ENCODE results near the gene CASP9. TPM values are rescaled to one million over a fixed set of nuclear protein-coding genes. Genes with fewer than 3 reads are reported as not detected.

The CASP9 gene
- total RNA-seq, 5 donors from 2014 or later (not counting 1 experiment from before 2014, with no cell fraction given), result 12.0 to 18.3 (median 14.5) TPM

DNA sequence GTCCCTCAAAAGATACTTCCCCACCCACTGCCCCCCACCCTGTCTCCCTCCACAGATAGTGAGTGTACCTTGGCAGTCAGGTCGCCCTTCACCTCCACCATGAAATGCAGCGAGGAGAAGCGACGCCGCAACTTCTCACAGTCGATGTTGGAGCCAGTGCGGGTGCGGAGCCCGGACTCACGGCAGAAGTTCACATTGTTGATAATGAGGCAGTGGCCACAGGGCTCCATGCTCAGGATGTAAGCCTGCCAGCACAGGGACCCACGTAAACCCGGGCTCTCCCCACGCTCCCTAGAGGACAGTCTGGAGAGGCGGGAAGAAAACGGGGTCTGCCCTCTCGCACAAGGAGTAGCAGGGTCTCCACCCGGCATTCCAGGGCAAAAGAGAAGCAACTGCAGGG, 17.2 kb downstream of the CASP9 start:
- no peaks in the 10 kb centered on the region for H3K9me3 ChIP-seq
- WGBS (ENCODE audit: insufficient coverage), result 93% methylated on average over 8 of the region's 17 CpGs
- POLR2A ChIA-PET, result no interaction called here
- no peaks in the 10 kb centered on the region for H3K27me3 ChIP-seq (replicated peaks in 1 of 2; ENCODE audit: control insufficient read depth in 2 of 2, extremely low read depth in 1 of 2, insufficient read depth in 2 of 2, low read length in 1 of 2)
- no peak for ATAC-seq (replicated peaks in 1 of 4)
- Mint-ChIP-seq H3K4me1 (peaks cover 0 to 7% (median 5%) of the 10 kb centered on the region in 3 donors), H3K4me3 (no peak overlapping the region), H3K27me3 (no peaks in the 10 kb centered on the region), H3K9me3 (no peaks in the 10 kb centered on the region), H3K27ac (no peak overlapping the region), H3K36me3 (peaks cover 20% of the 10 kb centered on the region)
- no peak for DNase-seq
- peaks cover 5 to 27% of the 10 kb centered on the region in 2 donors for H3K36me3 ChIP-seq (ENCODE audit: control insufficient read depth in 2 of 2, extremely low read depth in 1 of 2, insufficient read depth in 1 of 2, low read length in 1 of 2)
- H3K4me1 ChIP-seq (ENCODE audit: control insufficient read depth in 1 of 2, extremely low read depth in 1 of 2, insufficient read depth in 2 of 2, low read length in 2 of 2), result no peaks in the 10 kb centered on the region
- no peak overlapping the region for H3K4me3 ChIP-seq (ENCODE audit: control insufficient read depth in 1 of 2, extremely low read depth in 1 of 2, low read length in 1 of 2)
- no peak overlapping the region for H3K27ac ChIP-seq (ENCODE audit: low read length)
- CTCF ChIA-PET, result no interaction called here

GRCh38 chr1:15504436-15504835, 19.6 kb downstream of the CASP9 start:
- Histone ChIP-seq H3K27me3 (replicated peaks in 1 of 2; ENCODE audit: control insufficient read depth in 2 of 2, extremely low read depth in 1 of 2, insufficient read depth in 2 of 2, low read length in 1 of 2) (no peaks in the 10 kb centered on the region), H3K36me3 (ENCODE audit: control insufficient read depth in 2 of 2, extremely low read depth in 1 of 2, insufficient read depth in 1 of 2, low read length in 1 of 2) (peaks cover 5 to 37% of the 10 kb centered on the region in 2 donors), H3K9me3 (no peaks in the 10 kb centered on the region), H3K4me1 (ENCODE audit: control insufficient read depth in 1 of 2, extremely low read depth in 1 of 2, insufficient read depth in 2 of 2, low read length in 2 of 2) (no peaks in the 10 kb centered on the region), H3K27ac (ENCODE audit: low read length) (no peak overlapping the region), H3K4me3 (ENCODE audit: control insufficient read depth in 1 of 2, extremely low read depth in 1 of 2, low read length in 1 of 2) (no peak overlapping the region)
- ChIA-PET POLR2A (no interaction called here), CTCF (no interaction called here)
- ATAC-seq (replicated peaks in 1 of 4) (no peak), DNase-seq (no peak)
- WGBS (ENCODE audit: insufficient coverage), result 93% methylated on average over 3 of the region's 4 CpGs
- H3K4me1 Mint-ChIP-seq, result no peaks in the 10 kb centered on the region
- peaks cover 23% of the 10 kb centered on the region for H3K36me3 Mint-ChIP-seq
- H3K4me3 Mint-ChIP-seq, result no peak overlapping the region
- H3K27me3 Mint-ChIP-seq, result no peaks in the 10 kb centered on the region
- no peaks in the 10 kb centered on the region for H3K9me3 Mint-ChIP-seq
- no peak overlapping the region for H3K27ac Mint-ChIP-seq

DNA sequence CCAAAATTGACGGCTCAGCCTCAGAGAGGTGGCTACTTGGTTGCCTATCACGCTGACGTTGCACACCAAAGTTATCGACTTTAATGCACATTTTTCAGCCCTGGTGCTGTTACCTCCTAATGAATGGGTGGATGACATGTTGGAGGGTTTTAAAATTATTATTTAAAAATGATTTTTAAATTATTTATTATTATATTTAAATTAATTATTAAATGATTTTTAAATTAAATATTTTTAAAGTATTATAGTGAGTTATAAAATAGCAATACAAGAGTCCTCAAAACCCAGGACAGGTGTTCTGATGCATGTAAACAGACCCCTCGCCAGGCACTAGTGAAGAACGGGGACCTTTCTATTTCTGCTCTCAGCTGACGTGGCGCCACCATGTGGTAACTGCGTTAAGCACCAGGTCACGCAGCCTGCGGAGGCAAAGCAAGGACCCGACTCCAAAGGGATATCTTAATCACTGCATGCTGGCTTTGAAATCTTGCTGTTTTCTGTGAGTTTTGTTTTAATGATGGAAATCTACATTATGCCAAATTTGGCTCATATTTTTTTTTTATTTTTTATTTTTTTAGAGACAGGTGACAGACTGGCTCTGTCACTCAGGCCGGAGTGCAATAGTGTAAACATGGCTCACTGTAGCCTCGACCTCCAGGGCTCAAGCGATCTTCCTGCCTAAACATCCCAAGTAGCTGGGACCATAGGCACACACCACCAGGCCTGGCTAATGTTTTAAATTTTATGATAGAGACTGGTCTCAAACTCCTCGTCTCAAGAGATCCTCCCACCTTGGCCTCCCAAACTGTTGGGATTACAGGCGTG, 22.6 kb downstream of the CASP9 start:
- Mint-ChIP-seq H3K4me3 (no peak overlapping the region), H3K36me3 (peaks cover 24% of the 10 kb centered on the region), H3K27ac (no peak overlapping the region), H3K9me3 (no peaks in the 10 kb centered on the region), H3K27me3 (no peaks in the 10 kb centered on the region), H3K4me1 (no peaks in the 10 kb centered on the region)
- H3K9me3 ChIP-seq, result no peaks in the 10 kb centered on the region
- peaks cover 5 to 29% of the 10 kb centered on the region in 2 donors for H3K36me3 ChIP-seq (ENCODE audit: control insufficient read depth in 2 of 2, extremely low read depth in 1 of 2, insufficient read depth in 1 of 2, low read length in 1 of 2)
- ATAC-seq (replicated peaks in 1 of 4) (peak; percentile 48 to 63 (median 51)), DNase-seq (peak in 31 of 35 experiments; percentile 6 to 59 (median 33))
- H3K4me3 ChIP-seq (ENCODE audit: control insufficient read depth in 1 of 2, extremely low read depth in 1 of 2, low read length in 1 of 2), result no peak overlapping the region
- no peaks in the 10 kb centered on the region for H3K27me3 ChIP-seq (replicated peaks in 1 of 2; ENCODE audit: control insufficient read depth in 2 of 2, extremely low read depth in 1 of 2, insufficient read depth in 2 of 2, low read length in 1 of 2)
- no peak overlapping the region for H3K27ac ChIP-seq (ENCODE audit: low read length)
- no peaks in the 10 kb centered on the region for H3K4me1 ChIP-seq (ENCODE audit: control insufficient read depth in 1 of 2, extremely low read depth in 1 of 2, insufficient read depth in 2 of 2, low read length in 2 of 2)
- ChIA-PET POLR2A (no interaction called here), CTCF (no interaction called here)
- 28% methylated on average over 6 of the region's 17 CpGs for WGBS (ENCODE audit: insufficient coverage)

DNA sequence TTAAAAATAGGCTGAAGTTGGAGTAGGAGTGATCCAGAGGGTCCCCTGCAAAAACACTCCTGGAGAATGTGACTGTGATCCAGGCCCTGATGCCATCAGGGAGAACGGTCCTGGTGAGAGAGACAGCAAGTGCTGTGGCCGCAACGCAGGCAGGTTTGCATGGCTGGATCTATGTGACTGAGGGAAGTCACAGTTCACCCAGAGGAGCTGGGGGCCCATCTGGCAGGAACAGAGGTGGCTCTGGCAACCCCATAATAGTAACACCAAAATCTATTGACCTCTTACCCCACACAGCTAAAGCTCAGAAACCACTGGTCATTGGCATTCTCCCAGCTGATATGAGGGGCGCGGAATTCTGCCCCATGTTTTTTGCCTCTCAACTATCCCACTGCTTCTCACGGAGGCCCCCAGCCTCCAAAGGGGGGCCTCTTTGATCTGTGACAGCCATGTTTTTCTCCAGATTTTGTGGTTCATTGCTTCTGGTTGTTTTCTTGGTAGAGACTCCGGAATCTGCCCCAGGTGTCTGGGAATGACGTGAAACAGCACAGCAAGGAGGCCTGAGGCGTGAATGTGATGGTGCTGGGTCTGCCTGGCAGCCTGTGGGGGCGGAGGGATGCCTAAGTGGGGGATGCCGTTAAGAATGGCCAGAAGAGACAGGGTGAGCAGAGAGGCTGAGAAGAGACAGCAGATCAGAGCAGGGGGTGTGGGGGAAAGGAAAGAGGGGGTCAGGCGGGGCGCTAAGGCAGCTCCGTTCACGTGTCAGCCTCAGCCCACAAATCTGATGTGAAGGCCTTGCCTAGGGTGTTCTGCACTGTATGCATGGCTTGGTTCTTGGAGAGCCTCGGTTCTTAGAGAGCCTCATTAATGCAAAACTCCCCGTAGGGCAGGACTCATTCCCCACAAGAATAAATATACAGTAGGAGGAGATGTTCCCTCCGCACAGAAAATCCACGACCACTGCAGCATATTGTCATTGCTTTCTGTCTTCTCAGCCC, 23.5 kb downstream of the CASP9 start:
- ChIA-PET CTCF (no interaction called here), POLR2A (no interaction called here)
- H3K27ac ChIP-seq (ENCODE audit: low read length), result no peak overlapping the region
- no peak overlapping the region for H3K4me3 ChIP-seq (ENCODE audit: control insufficient read depth in 1 of 2, extremely low read depth in 1 of 2, low read length in 1 of 2)
- no peaks in the 10 kb centered on the region for H3K9me3 ChIP-seq
- ATAC-seq (replicated peaks in 1 of 4), result no peak
- no peaks in the 10 kb centered on the region for H3K27me3 ChIP-seq (replicated peaks in 1 of 2; ENCODE audit: control insufficient read depth in 2 of 2, extremely low read depth in 1 of 2, insufficient read depth in 2 of 2, low read length in 1 of 2)
- Mint-ChIP-seq H3K4me1 (no peaks in the 10 kb centered on the region), H3K4me3 (no peak overlapping the region), H3K27me3 (no peaks in the 10 kb centered on the region), H3K36me3 (peaks cover 33% of the 10 kb centered on the region), H3K27ac (no peak overlapping the region), H3K9me3 (no peaks in the 10 kb centered on the region)
- WGBS (ENCODE audit: insufficient coverage), result 97% methylated on average over 10 of the region's 19 CpGs
- H3K4me1 ChIP-seq (ENCODE audit: control insufficient read depth in 1 of 2, extremely low read depth in 1 of 2, insufficient read depth in 2 of 2, low read length in 2 of 2), result no peaks in the 10 kb centered on the region
- H3K36me3 ChIP-seq (ENCODE audit: control insufficient read depth in 2 of 2, extremely low read depth in 1 of 2, insufficient read depth in 1 of 2, low read length in 1 of 2), result peaks cover 5 to 23% of the 10 kb centered on the region in 2 donors
- DNase-seq, result no peak

GRCh38 chr1:15493869-15494390, 30.1 kb downstream of the CASP9 start:
- H3K4me1 Mint-ChIP-seq, result peaks cover 0 to 3% (median 0%) of the 10 kb centered on the region in 3 donors
- no peaks in the 10 kb centered on the region for H3K4me1 ChIP-seq (ENCODE audit: control insufficient read depth in 1 of 2, extremely low read depth in 1 of 2, insufficient read depth in 2 of 2, low read length in 2 of 2)
- H3K9me3 Mint-ChIP-seq, result no peaks in the 10 kb centered on the region
- ATAC-seq (replicated peaks in 1 of 4) (no peak), DNase-seq (no peak)
- 95% methylated on average over 6 of the region's 9 CpGs for WGBS (ENCODE audit: insufficient coverage)
- peaks cover 9 to 18% of the 10 kb centered on the region in 2 donors for H3K36me3 ChIP-seq (ENCODE audit: control insufficient read depth in 2 of 2, extremely low read depth in 1 of 2, insufficient read depth in 1 of 2, low read length in 1 of 2)
- no peak overlapping the region for H3K27ac Mint-ChIP-seq
- no peak overlapping the region for H3K27ac ChIP-seq (ENCODE audit: low read length)
- peaks cover 53% of the 10 kb centered on the region for H3K36me3 Mint-ChIP-seq
- H3K4me3 Mint-ChIP-seq, result no peak overlapping the region
- H3K4me3 ChIP-seq (ENCODE audit: control insufficient read depth in 1 of 2, extremely low read depth in 1 of 2, low read length in 1 of 2), result no peak overlapping the region
- ChIA-PET CTCF (no interaction called here), POLR2A (no interaction called here)
- no peaks in the 10 kb centered on the region for H3K27me3 ChIP-seq (replicated peaks in 1 of 2; ENCODE audit: control insufficient read depth in 2 of 2, extremely low read depth in 1 of 2, insufficient read depth in 2 of 2, low read length in 1 of 2)
- no peaks in the 10 kb centered on the region for H3K27me3 Mint-ChIP-seq
- no peaks in the 10 kb centered on the region for H3K9me3 ChIP-seq

- Histone ChIP-seq H3K27ac (ENCODE audit: low read length) (no peak overlapping the region), H3K4me1 (ENCODE audit: control insufficient read depth in 1 of 2, extremely low read depth in 1 of 2, insufficient read depth in 2 of 2, low read length in 2 of 2) (no peaks in the 10 kb centered on the region), H3K27me3 (replicated peaks in 1 of 2; ENCODE audit: control insufficient read depth in 2 of 2, extremely low read depth in 1 of 2, insufficient read depth in 2 of 2, low read length in 1 of 2) (no peaks in the 10 kb centered on the region), H3K36me3 (ENCODE audit: control insufficient read depth in 2 of 2, extremely low read depth in 1 of 2, insufficient read depth in 1 of 2, low read length in 1 of 2) (peaks cover 9 to 18% of the 10 kb centered on the region in 2 donors), H3K4me3 (ENCODE audit: control insufficient read depth in 1 of 2, extremely low read depth in 1 of 2, low read length in 1 of 2) (no peak overlapping the region), H3K9me3 (no peaks in the 10 kb centered on the region)
- DNase-seq, result no peak
- ATAC-seq (replicated peaks in 1 of 4), result no peak
- ChIA-PET POLR2A (no interaction called here), CTCF (no interaction called here)
- Mint-ChIP-seq H3K4me3 (no peak overlapping the region), H3K4me1 (peaks cover 0 to 3% (median 0%) of the 10 kb centered on the region in 3 donors), H3K36me3 (peaks cover 48% of the 10 kb centered on the region), H3K9me3 (no peaks in the 10 kb centered on the region), H3K27ac (no peak overlapping the region), H3K27me3 (no peaks in the 10 kb centered on the region)
- whole genome bisulfite sequencing (ENCODE audit: insufficient coverage), result 100% methylated on average over 1 of the region's 5 CpGs
Observed at GRCh38 chr1:15492596-15492995, 31.4 kb downstream of the CASP9 start.

Data from T-cell (primary cell).